ENCODE data around the gene EXD1.

- no peak for TF ChIP-seq NBN (IDR thresholded peaks at IDR 0.05; ENCODE audit: low read depth)
- no peak for TF ChIP-seq E2F1 (CRISPR knock-in tag; IDR thresholded peaks at IDR 0.05)
- TF ChIP-seq KAT2B (IDR thresholded peaks at IDR 0.05; ENCODE audit: low read depth, low read length), result no peak
- no peak for TF ChIP-seq ZBTB7A (IDR thresholded peaks at IDR 0.05; ENCODE audit: borderline replicate concordance, control insufficient read depth, low read depth, low read length)
- TF ChIP-seq EGR1 (conservative IDR thresholded peaks at IDR 0.05), result no peak
- no peak for TF ChIP-seq CTCF (IDR thresholded peaks at IDR 0.05 in 2 of 3, conservative IDR thresholded peaks at IDR 0.05 in 1 of 3; ENCODE audit: insufficient read depth in 2 of 3, low read depth in 1 of 3, low read length in 3 of 3)
- TF ChIP-seq ZBTB17 (CRISPR knock-in tag; IDR thresholded peaks at IDR 0.05), result no peak
- TF ChIP-seq CREB1 (IDR thresholded peaks at IDR 0.05), result no peak
- TF ChIP-seq CREB1 (CRISPR knock-in tag; IDR thresholded peaks at IDR 0.05), result no peak
- TF ChIP-seq NFIC (IDR thresholded peaks at IDR 0.05), result no peak
- no peak for TF ChIP-seq TCF7L2 (IDR thresholded peaks at IDR 0.05; ENCODE audit: low read depth, low read length)
- no peak for TF ChIP-seq ATF1 (CRISPR knock-in tag; IDR thresholded peaks at IDR 0.05)
- TF ChIP-seq ATF1 (tag; IDR thresholded peaks at IDR 0.05), result no peak
- no peak for TF ChIP-seq CREB5 (CRISPR knock-in tag; IDR thresholded peaks at IDR 0.05)
These were observed 90.9 kb downstream of the EXD1 start for GRCh38 chr15:41139619-41140018.

Measured in K562 (cell line).